HL-60 (cell line): Measurements from ENCODE around the gene NDE1.

Source experiments
- DNase-seq, 2 experiments: peaks; one replicate each; pipeline ENCODE4 v3.0.0-alpha.2; 2010 to 2020; ENCODE audit warnings: low read depth in 1 of 2, low spot score in 1 of 2
- H3K27ac ChIP-seq: fragments of 250-450 bp; sonication (Bioruptor Pico); replicated peaks from 2 replicates; pipeline ENCODE4 v1.5.1; 2020; ENCODE audit warnings: mild to moderate bottlenecking, moderate library complexity
- H3K27me3 ChIP-seq: fragments of 250-450 bp; sonication (Bioruptor Pico); 2 replicates; pipeline ENCODE4 v1.5.1; 2021; ENCODE audit warnings: mild to moderate bottlenecking, moderate library complexity; ENCODE audit not compliant: insufficient read depth, poor library complexity, severe bottlenecking
- H3K4me3 ChIP-seq: replicated peaks from 2 replicates; pipeline ENCODE4 v1.5.1; 2011; ENCODE audit warnings: mild to moderate bottlenecking, control low read depth, low read length; ENCODE audit not compliant: insufficient read depth
- GABPA ChIP-seq: IDR thresholded peaks from 2 replicates; pipeline ENCODE4 v1.6.1; 2012; ENCODE audit warnings: low read depth
- POLR2AphosphoS5 ChIP-seq: IDR thresholded peaks from 2 replicates; pipeline ENCODE4 v1.6.1; 2012; ENCODE audit warnings: low read depth
- SPI1 ChIP-seq: IDR thresholded peaks from 2 replicates; pipeline ENCODE4 v1.6.1; 2012; ENCODE audit warnings: low read depth, mild to moderate bottlenecking, borderline replicate concordance
- TF ChIP-seq, protein P1 (sequence below): IDR thresholded peaks from 2 replicates; pipeline ENCODE4 v1.6.1; 2012; ENCODE audit warnings: low read depth; ENCODE audit not compliant: insufficient replicate concordance
- TF ChIP-seq, protein P2 (sequence below): IDR thresholded peaks from one replicate; pipeline ENCODE4 v1.5.1; 2011; ENCODE audit warnings: low read length, control low read depth, inconsistent platforms; ENCODE audit not compliant: insufficient read depth

The NDE1 gene

DNA sequence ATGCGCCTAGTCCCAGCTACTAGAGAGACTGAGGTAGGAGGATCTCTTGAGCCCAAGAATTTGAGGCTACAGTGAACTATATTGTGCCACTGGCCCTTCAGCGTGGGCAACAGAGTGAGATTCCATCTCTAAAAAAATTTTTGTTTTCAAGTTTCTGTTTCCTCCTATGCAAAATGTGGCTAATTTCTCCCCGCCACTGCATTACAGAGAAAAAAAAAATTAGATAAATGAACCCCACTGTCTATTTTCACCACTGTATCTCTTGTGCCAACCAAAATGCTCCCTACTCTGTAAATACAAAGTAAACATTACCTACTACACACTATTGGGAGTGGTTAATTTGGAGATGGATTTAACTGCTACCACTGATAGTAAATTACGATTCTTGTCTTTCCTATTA, 9.1 kb upstream of the NDE1 start:
- DNase-seq = no peak
- Histone ChIP-seq H3K4me3 (no peak overlapping the region), H3K27ac (no peak overlapping the region), H3K27me3 (no peaks in the 10 kb centered on the region)
- TF ChIP-seq POLR2AphosphoS5 = no peak
- TF ChIP-seq SPI1 = no peak
- TF ChIP-seq, protein P1, sequence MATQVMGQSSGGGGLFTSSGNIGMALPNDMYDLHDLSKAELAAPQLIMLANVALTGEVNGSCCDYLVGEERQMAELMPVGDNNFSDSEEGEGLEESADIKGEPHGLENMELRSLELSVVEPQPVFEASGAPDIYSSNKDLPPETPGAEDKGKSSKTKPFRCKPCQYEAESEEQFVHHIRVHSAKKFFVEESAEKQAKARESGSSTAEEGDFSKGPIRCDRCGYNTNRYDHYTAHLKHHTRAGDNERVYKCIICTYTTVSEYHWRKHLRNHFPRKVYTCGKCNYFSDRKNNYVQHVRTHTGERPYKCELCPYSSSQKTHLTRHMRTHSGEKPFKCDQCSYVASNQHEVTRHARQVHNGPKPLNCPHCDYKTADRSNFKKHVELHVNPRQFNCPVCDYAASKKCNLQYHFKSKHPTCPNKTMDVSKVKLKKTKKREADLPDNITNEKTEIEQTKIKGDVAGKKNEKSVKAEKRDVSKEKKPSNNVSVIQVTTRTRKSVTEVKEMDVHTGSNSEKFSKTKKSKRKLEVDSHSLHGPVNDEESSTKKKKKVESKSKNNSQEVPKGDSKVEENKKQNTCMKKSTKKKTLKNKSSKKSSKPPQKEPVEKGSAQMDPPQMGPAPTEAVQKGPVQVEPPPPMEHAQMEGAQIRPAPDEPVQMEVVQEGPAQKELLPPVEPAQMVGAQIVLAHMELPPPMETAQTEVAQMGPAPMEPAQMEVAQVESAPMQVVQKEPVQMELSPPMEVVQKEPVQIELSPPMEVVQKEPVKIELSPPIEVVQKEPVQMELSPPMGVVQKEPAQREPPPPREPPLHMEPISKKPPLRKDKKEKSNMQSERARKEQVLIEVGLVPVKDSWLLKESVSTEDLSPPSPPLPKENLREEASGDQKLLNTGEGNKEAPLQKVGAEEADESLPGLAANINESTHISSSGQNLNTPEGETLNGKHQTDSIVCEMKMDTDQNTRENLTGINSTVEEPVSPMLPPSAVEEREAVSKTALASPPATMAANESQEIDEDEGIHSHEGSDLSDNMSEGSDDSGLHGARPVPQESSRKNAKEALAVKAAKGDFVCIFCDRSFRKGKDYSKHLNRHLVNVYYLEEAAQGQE = no peak
- TF ChIP-seq, protein P2, sequence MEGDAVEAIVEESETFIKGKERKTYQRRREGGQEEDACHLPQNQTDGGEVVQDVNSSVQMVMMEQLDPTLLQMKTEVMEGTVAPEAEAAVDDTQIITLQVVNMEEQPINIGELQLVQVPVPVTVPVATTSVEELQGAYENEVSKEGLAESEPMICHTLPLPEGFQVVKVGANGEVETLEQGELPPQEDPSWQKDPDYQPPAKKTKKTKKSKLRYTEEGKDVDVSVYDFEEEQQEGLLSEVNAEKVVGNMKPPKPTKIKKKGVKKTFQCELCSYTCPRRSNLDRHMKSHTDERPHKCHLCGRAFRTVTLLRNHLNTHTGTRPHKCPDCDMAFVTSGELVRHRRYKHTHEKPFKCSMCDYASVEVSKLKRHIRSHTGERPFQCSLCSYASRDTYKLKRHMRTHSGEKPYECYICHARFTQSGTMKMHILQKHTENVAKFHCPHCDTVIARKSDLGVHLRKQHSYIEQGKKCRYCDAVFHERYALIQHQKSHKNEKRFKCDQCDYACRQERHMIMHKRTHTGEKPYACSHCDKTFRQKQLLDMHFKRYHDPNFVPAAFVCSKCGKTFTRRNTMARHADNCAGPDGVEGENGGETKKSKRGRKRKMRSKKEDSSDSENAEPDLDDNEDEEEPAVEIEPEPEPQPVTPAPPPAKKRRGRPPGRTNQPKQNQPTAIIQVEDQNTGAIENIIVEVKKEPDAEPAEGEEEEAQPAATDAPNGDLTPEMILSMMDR = no peak
- no peak for TF ChIP-seq GABPA

DNA sequence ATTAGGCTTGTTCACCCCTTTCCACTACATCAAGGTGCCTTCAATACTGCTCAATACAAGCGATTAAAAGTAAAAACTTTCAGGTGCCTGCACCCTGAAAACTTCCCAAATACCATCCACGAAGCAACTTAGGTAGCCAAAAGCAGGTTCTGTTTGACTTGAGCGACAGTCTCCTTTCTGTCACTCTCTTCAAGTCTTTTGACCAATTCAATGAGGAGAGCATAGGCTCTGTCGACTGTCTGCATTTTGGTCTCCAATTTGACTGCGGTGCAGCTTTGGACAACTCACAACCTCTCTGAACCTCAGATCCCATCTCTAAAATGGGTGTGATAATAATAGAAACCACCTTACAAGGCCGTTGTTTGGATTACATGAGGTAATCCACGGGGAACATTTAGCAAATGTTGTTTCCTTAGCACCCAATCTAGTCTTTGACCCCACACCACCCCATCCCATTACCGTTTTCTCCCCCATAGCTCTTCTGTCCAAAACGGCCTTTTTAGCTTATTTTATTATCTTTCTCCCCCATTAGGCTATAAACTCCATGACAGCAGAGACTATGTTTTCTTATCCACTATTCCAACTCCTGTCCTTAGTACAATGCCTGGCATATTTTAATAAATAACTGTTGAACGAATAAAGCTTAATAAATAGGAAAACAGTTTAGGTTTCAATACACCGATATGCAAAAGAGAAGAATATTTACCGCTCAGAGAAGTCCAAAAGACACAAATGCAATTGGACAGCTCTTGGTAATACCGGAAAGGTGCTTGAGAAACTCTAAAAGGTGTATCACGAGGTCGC, 8.1 kb upstream of the NDE1 start:
- Histone ChIP-seq H3K27me3 (no peaks in the 10 kb centered on the region), H3K4me3 (peak overlapping the region; percentile 99), H3K27ac (peak overlapping the region; percentile 97)
- DNase-seq = no peak
- TF ChIP-seq, protein P1 = peak; percentile 30
- TF ChIP-seq, protein P2 = no peak

DNA sequence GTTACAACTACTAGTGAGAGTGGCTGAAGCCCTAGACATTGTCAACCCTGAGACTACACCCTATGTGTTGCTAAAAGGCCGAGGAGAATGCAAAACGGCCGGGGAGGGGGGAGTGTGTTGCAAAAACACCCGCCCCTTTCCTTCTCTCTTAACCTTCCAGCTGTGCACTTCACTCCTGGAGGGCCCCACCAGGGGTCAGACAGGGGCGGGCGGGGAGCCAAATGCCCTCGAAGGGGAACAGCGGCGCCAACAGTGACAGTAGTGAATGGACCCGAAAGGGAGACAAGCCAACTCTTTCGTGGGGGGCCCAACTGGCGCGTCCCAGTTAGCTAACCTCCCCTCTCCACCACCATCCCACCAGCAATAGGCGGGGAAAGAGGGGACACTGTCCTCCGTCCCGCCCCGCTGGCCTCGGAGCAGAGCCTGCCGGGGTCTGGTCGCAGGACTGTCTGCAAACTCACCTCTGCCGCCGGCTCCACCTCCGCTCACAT, 7.4 kb upstream of the NDE1 start:
- DNase-seq = peak; percentile 67 to 89
- Histone ChIP-seq H3K27me3 (no peaks in the 10 kb centered on the region), H3K27ac (peak overlapping the region; percentile 97), H3K4me3 (peak overlapping the region; percentile 99)
- no peak for TF ChIP-seq POLR2AphosphoS5
- TF ChIP-seq, protein P1 = no peak
- TF ChIP-seq GABPA = no peak
- TF ChIP-seq, protein P2 = peak; percentile 20
